ENCODE results near the gene PLEKHH1. TPM values are rescaled to one million over a fixed set of nuclear protein-coding genes. Genes with fewer than 3 reads are reported as not detected.

PLEKHH1 gene
- total and polyA plus RNA-seq, 9 of the 15 experiments (the other 6 are each of a cell fraction or from before 2014, with no cell fraction given): 0.76 to 5.9 (median 2.9) TPM

DNA sequence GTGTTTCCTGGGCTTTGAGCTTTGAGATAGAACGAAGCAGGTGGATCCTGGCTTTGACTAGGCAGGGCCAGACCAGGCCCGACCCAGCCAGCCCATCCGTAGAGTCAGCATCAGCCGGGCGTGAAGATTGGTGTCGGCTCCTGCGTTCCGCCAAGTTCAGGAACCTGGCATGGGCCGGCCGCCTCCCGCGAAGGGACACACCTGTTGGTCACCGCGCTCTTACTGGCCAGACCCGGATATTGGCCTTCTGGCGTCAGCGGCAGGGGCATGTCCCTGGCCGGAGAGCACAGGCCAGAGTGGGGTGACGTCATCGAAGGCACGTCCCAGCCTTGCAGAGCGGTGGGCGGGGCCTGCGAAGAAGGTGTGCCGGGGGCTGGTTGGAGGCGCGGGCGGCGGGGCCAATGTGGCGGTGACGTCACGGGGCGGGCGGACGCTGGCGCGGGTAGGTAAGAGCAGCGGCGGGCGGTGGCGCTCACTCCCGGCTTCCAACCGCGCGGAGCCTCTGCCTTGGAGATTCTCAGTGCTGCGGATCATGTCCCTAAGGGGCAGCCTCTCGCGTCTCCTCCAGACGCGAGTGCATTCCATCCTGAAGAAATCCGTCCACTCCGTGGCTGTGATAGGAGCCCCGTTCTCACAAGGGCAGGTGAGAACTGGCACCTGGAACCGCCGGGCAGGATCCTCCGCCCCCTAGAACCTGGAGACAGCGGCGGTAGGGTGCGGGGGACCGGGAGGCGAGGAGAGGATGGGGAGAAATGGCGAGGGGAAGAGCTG lies 86.5 kb downstream of the PLEKHH1 start, which contains the start of gene ARG2 (continued):
- TF ChIP-seq, protein P1, sequence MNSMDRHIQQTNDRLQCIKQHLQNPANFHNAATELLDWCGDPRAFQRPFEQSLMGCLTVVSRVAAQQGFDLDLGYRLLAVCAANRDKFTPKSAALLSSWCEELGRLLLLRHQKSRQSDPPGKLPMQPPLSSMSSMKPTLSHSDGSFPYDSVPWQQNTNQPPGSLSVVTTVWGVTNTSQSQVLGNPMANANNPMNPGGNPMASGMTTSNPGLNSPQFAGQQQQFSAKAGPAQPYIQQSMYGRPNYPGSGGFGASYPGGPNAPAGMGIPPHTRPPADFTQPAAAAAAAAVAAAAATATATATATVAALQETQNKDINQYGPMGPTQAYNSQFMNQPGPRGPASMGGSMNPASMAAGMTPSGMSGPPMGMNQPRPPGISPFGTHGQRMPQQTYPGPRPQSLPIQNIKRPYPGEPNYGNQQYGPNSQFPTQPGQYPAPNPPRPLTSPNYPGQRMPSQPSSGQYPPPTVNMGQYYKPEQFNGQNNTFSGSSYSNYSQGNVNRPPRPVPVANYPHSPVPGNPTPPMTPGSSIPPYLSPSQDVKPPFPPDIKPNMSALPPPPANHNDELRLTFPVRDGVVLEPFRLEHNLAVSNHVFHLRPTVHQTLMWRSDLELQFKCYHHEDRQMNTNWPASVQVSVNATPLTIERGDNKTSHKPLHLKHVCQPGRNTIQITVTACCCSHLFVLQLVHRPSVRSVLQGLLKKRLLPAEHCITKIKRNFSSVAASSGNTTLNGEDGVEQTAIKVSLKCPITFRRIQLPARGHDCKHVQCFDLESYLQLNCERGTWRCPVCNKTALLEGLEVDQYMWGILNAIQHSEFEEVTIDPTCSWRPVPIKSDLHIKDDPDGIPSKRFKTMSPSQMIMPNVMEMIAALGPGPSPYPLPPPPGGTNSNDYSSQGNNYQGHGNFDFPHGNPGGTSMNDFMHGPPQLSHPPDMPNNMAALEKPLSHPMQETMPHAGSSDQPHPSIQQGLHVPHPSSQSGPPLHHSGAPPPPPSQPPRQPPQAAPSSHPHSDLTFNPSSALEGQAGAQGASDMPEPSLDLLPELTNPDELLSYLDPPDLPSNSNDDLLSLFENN (IDR thresholded peaks at IDR 0.05; ENCODE audit: low read depth in 2 of 2, low read length in 2 of 2): no peak
- 0 out of 2 replicates have a peak, but pooled peaks have one; percentile 56 for TF ChIP-seq ZNF589 (CRISPR knock-in tag; IDR thresholded peaks at IDR 0.05; ENCODE audit: low read depth)
- TF ChIP-seq, protein P2, sequence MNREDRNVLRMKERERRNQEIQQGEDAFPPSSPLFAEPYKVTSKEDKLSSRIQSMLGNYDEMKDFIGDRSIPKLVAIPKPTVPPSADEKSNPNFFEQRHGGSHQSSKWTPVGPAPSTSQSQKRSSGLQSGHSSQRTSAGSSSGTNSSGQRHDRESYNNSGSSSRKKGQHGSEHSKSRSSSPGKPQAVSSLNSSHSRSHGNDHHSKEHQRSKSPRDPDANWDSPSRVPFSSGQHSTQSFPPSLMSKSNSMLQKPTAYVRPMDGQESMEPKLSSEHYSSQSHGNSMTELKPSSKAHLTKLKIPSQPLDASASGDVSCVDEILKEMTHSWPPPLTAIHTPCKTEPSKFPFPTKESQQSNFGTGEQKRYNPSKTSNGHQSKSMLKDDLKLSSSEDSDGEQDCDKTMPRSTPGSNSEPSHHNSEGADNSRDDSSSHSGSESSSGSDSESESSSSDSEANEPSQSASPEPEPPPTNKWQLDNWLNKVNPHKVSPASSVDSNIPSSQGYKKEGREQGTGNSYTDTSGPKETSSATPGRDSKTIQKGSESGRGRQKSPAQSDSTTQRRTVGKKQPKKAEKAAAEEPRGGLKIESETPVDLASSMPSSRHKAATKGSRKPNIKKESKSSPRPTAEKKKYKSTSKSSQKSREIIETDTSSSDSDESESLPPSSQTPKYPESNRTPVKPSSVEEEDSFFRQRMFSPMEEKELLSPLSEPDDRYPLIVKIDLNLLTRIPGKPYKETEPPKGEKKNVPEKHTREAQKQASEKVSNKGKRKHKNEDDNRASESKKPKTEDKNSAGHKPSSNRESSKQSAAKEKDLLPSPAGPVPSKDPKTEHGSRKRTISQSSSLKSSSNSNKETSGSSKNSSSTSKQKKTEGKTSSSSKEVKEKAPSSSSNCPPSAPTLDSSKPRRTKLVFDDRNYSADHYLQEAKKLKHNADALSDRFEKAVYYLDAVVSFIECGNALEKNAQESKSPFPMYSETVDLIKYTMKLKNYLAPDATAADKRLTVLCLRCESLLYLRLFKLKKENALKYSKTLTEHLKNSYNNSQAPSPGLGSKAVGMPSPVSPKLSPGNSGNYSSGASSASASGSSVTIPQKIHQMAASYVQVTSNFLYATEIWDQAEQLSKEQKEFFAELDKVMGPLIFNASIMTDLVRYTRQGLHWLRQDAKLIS (CRISPR knock-in tag; IDR thresholded peaks at IDR 0.05): no peak
- TF ChIP-seq, protein P3, sequence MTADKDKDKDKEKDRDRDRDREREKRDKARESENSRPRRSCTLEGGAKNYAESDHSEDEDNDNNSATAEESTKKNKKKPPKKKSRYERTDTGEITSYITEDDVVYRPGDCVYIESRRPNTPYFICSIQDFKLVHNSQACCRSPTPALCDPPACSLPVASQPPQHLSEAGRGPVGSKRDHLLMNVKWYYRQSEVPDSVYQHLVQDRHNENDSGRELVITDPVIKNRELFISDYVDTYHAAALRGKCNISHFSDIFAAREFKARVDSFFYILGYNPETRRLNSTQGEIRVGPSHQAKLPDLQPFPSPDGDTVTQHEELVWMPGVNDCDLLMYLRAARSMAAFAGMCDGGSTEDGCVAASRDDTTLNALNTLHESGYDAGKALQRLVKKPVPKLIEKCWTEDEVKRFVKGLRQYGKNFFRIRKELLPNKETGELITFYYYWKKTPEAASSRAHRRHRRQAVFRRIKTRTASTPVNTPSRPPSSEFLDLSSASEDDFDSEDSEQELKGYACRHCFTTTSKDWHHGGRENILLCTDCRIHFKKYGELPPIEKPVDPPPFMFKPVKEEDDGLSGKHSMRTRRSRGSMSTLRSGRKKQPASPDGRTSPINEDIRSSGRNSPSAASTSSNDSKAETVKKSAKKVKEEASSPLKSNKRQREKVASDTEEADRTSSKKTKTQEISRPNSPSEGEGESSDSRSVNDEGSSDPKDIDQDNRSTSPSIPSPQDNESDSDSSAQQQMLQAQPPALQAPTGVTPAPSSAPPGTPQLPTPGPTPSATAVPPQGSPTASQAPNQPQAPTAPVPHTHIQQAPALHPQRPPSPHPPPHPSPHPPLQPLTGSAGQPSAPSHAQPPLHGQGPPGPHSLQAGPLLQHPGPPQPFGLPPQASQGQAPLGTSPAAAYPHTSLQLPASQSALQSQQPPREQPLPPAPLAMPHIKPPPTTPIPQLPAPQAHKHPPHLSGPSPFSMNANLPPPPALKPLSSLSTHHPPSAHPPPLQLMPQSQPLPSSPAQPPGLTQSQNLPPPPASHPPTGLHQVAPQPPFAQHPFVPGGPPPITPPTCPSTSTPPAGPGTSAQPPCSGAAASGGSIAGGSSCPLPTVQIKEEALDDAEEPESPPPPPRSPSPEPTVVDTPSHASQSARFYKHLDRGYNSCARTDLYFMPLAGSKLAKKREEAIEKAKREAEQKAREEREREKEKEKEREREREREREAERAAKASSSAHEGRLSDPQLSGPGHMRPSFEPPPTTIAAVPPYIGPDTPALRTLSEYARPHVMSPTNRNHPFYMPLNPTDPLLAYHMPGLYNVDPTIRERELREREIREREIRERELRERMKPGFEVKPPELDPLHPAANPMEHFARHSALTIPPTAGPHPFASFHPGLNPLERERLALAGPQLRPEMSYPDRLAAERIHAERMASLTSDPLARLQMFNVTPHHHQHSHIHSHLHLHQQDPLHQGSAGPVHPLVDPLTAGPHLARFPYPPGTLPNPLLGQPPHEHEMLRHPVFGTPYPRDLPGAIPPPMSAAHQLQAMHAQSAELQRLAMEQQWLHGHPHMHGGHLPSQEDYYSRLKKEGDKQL (CRISPR knock-in tag; IDR thresholded peaks at IDR 0.05; ENCODE audit: borderline replicate concordance): no peak
- TF ChIP-seq TAL1 (IDR thresholded peaks at IDR 0.05): no peak
- no peak for TF ChIP-seq STAT5B (CRISPR knock-in tag; IDR thresholded peaks at IDR 0.05)
- peak; percentile 59; the same call in 1 of the 2 replicates for TF ChIP-seq RB1 (IDR thresholded peaks at IDR 0.05; ENCODE audit: low read depth)
- TF ChIP-seq ZNF444 (CRISPR knock-in tag; IDR thresholded peaks at IDR 0.05): no peak
- TF ChIP-seq, protein P4, sequence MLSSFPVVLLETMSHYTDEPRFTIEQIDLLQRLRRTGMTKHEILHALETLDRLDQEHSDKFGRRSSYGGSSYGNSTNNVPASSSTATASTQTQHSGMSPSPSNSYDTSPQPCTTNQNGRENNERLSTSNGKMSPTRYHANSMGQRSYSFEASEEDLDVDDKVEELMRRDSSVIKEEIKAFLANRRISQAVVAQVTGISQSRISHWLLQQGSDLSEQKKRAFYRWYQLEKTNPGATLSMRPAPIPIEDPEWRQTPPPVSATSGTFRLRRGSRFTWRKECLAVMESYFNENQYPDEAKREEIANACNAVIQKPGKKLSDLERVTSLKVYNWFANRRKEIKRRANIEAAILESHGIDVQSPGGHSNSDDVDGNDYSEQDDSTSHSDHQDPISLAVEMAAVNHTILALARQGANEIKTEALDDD (IDR thresholded peaks at IDR 0.05): no peak
- TF ChIP-seq TFAM (CRISPR knock-in tag; conservative IDR thresholded peaks at IDR 0.05): no peak

All from K562 (cell line).